H9 (cell line): ENCODE measurements around the gene DDX20. TPM values are rescaled to one million over a fixed set of nuclear protein-coding genes. Genes with fewer than 3 reads are reported as not detected.

ENCODE experiments used
- DNase-seq: peaks from one replicate; pipeline ENCODE4 v3.0.0-alpha.2; 2017
- H2AFZ ChIP-seq: one replicate; pipeline ENCODE4 v1.6.1; 2013; ENCODE audit warnings: mild to moderate bottlenecking, low read length, control low read depth, moderate library complexity
- H2AK5ac ChIP-seq: 2 replicates; pipeline ENCODE4 v1.6.1; 2013; ENCODE audit warnings: low read length, control low read depth, mixed read lengths; ENCODE audit not compliant: insufficient read length
- H2BK120ac ChIP-seq: one replicate; pipeline ENCODE4 v1.6.1; 2013; ENCODE audit warnings: low read depth, mild to moderate bottlenecking, low read length, control low read depth, inconsistent platforms; ENCODE audit not compliant: poor library complexity, severe bottlenecking
- H2BK12ac ChIP-seq: 2 replicates; pipeline ENCODE4 v1.6.1; 2013; ENCODE audit warnings: low read length, control low read depth, mixed read lengths, low read depth; ENCODE audit not compliant: insufficient read length
- H2BK15ac ChIP-seq: 2 replicates; pipeline ENCODE4 v1.6.1; 2013; ENCODE audit warnings: low read depth, low read length, control low read depth
- H2BK20ac ChIP-seq: one replicate; pipeline ENCODE4 v1.6.1; 2013; ENCODE audit warnings: low read depth, mild to moderate bottlenecking, low read length, control low read depth, inconsistent platforms; ENCODE audit not compliant: poor library complexity, severe bottlenecking
- H2BK5ac ChIP-seq: 2 replicates; pipeline ENCODE4 v1.6.1; 2013; ENCODE audit warnings: low read length, control low read depth, mixed read lengths; ENCODE audit not compliant: insufficient read length
- H3K14ac ChIP-seq: 2 replicates; pipeline ENCODE4 v1.6.1; 2013; ENCODE audit warnings: low read length, control low read depth; ENCODE audit not compliant: insufficient read depth
- H3K18ac ChIP-seq: 2 replicates; pipeline ENCODE4 v1.6.1; 2013; ENCODE audit warnings: low read depth, mild to moderate bottlenecking, mixed read lengths, low read length, control low read depth; ENCODE audit not compliant: insufficient read length
- H3K23ac ChIP-seq: 2 replicates; pipeline ENCODE4 v1.6.1; 2013; ENCODE audit warnings: low read length, control low read depth, mixed read lengths, low read depth; ENCODE audit not compliant: insufficient read length
- H3K23me2 ChIP-seq: 2 replicates; pipeline ENCODE4 v1.6.1; 2013; ENCODE audit warnings: low read depth, mild to moderate bottlenecking, mixed read lengths, low read length, control low read depth; ENCODE audit not compliant: insufficient read length, poor library complexity, severe bottlenecking
- H3K27ac ChIP-seq: 2 replicates; pipeline ENCODE4 v1.5.1; 2013; ENCODE audit warnings: low read length, control low read depth, mixed read lengths, low read depth; ENCODE audit not compliant: insufficient read length
- H3K27me3 ChIP-seq: 2 replicates; pipeline ENCODE4 v1.6.1; 2013; ENCODE audit warnings: low read length, control low read depth, inconsistent platforms; ENCODE audit not compliant: insufficient read depth
- H3K4ac ChIP-seq: 2 replicates; pipeline ENCODE4 v1.6.1; 2013; ENCODE audit warnings: low read depth, mild to moderate bottlenecking, control low read depth, inconsistent platforms, low read length, moderate library complexity
- H3K4me1 ChIP-seq: 2 replicates; pipeline ENCODE4 v1.6.1; 2013; ENCODE audit warnings: low read length, control low read depth, inconsistent platforms; ENCODE audit not compliant: insufficient read depth
- H3K4me2 ChIP-seq: 2 replicates; pipeline ENCODE4 v1.6.1; 2013; ENCODE audit warnings: low read length, control low read depth, mixed read lengths; ENCODE audit not compliant: insufficient read length, insufficient read depth
- H3K56ac ChIP-seq: 2 replicates; pipeline ENCODE4 v1.6.1; 2013; ENCODE audit warnings: low read depth, mild to moderate bottlenecking, mixed read lengths, low read length, control low read depth; ENCODE audit not compliant: insufficient read length
- H3K79me1 ChIP-seq: 2 replicates; pipeline ENCODE4 v1.6.1; 2013; ENCODE audit warnings: low read depth, mild to moderate bottlenecking, moderate library complexity, low read length, control low read depth, inconsistent platforms; ENCODE audit not compliant: insufficient read depth, poor library complexity, severe bottlenecking
- H3K79me2 ChIP-seq: 2 replicates; pipeline ENCODE4 v1.6.1; 2013; ENCODE audit warnings: low read length, control low read depth, inconsistent platforms; ENCODE audit not compliant: insufficient read depth
- H3K9ac ChIP-seq: 2 replicates; pipeline ENCODE4 v1.6.1; 2013; ENCODE audit warnings: low read length, control low read depth, mixed read lengths; ENCODE audit not compliant: insufficient read length; ENCODE audit errors: extremely low read depth
- H3K9me3 ChIP-seq: one replicate; pipeline ENCODE4 v1.6.1; 2013; ENCODE audit warnings: low read depth, low read length, inconsistent platforms; ENCODE audit not compliant: control insufficient read depth
- H3T11ph ChIP-seq: one replicate; pipeline ENCODE4 v1.6.1; 2013; ENCODE audit warnings: mild to moderate bottlenecking, low read length, control low read depth, inconsistent platforms
- H4K20me1 ChIP-seq: one replicate; pipeline ENCODE4 v1.6.1; 2013; ENCODE audit not compliant: control insufficient read depth, insufficient read length, insufficient read depth
- H4K5ac ChIP-seq: 2 replicates; pipeline ENCODE4 v1.6.1; 2013; ENCODE audit warnings: low read depth, mild to moderate bottlenecking, mixed read lengths, low read length, control low read depth; ENCODE audit not compliant: insufficient read length
- H4K8ac ChIP-seq: replicated peaks from 2 replicates; pipeline ENCODE4 v1.6.1; 2013; ENCODE audit warnings: low read length, control low read depth, mixed read lengths, low read depth; ENCODE audit not compliant: insufficient read length
- H4K91ac ChIP-seq: 2 replicates; pipeline ENCODE4 v1.6.1; 2013; ENCODE audit warnings: low read depth, mild to moderate bottlenecking, moderate library complexity, mixed read lengths, low read length, control low read depth; ENCODE audit not compliant: insufficient read length
- H3K27ac Mint-ChIP-seq, 3 experiments: 2 replicates in 2 of 3; 3 replicates in 1 of 3; pipeline ENCODE4 v1.8.0; 2020 to 2021; ENCODE audit warnings: mixed read lengths in 3 of 3, mild to moderate bottlenecking in 1 of 3, moderate library complexity in 1 of 3
- H3K27me3 Mint-ChIP-seq: 2 replicates; pipeline ENCODE4 v1.8.0; 2021; ENCODE audit warnings: low read depth, mild to moderate bottlenecking, moderate library complexity, mixed read lengths
- H3K36me3 Mint-ChIP-seq, 3 experiments: 2 replicates in 2 of 3; 3 replicates in 1 of 3; pipeline ENCODE4 v1.8.0; 2020 to 2021; ENCODE audit warnings: low read depth in 3 of 3, mixed read lengths in 3 of 3; ENCODE audit not compliant: insufficient read depth in 1 of 3
- H3K4me1 Mint-ChIP-seq, 2 experiments: 2 replicates each; pipeline ENCODE4 v1.8.0; 2020; ENCODE audit warnings: mixed read lengths in 2 of 2
- H3K4me3 Mint-ChIP-seq, 2 experiments: 2 replicates in 1 of 2; 3 replicates in 1 of 2; pipeline ENCODE4 v1.8.0; 2020 to 2021; ENCODE audit warnings: mild to moderate bottlenecking in 2 of 2, mixed read lengths in 2 of 2, moderate library complexity in 1 of 2
- H3K9me3 Mint-ChIP-seq, 2 experiments: 2 replicates in 1 of 2; 3 replicates in 1 of 2; pipeline ENCODE4 v1.8.0; 2020; ENCODE audit warnings: mild to moderate bottlenecking in 2 of 2, mixed read lengths in 2 of 2, moderate library complexity in 1 of 2
- CTCF ChIP-seq: fragments of 200-600 bp; sonication (generic); conservative IDR thresholded peaks from 3 replicates; pipeline ENCODE4 v1.8.0; 2021; ENCODE audit warnings: antibody characterized with exemption, mild to moderate bottlenecking
- WGBS: extraction: QIAGEN DNeasy Blood & Tissue Kit; methylation state at CpG from one replicate; pipeline ENCODE4 v1.1.7; 2013; ENCODE audit warnings: missing lambda C conversion rate, low lambda C conversion rate, mixed read lengths; ENCODE audit not compliant: insufficient read length; ENCODE audit errors: extremely low coverage; 5-methylcytosine and 5-hydroxymethylcytosine counted together
- total RNA-seq: library from RNA; stranded (reverse); gene quantifications from 2 replicates; pipeline ENCODE4 v1.2.1, GENCODE V29; 2021

The DDX20 gene
- total RNA-seq, 1 experiment from 2014 or later, result 38.3 TPM

DNA sequence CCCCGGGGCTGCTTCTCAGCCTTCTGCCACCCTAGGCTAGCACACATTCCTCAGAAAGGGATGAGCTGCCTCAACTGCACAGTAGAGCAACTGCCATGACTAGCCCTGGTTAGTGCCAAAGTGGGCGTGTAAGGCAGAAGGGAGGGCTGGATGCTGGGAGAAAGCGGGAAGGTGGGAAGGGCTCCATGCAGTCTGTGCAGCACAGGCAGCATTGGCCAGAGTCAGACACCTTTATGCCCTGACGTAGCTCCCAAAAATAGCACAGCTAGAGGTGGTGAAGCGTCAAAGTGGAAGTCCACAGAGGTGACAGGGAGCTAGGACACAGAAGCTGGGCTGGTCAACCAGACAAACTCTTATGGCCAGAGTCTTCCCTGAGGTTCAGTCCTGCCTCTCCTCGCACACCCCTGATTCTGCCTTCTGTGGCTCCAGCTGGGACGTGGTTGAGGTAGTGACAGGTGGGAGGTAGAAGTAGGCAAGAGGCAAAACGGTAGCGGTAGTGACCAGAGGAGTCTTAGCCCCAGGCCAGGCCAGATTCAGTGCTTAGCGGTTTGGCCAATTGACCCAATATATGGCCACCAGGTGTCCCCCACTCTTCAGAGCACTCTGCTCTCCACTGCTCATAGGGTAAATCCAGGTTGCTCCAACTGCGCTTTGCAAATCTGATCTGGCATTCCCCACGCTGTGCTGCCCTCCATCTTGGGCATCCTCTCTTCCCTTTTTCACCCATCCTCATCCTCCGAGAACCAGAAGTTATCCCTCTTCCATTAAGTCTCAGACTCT lies 45.6 kb downstream of the DDX20 start:
- TF ChIP-seq CTCF, result peak; percentile 43; the same call in 2 of the 3 replicates
- no peak overlapping the region for H2BK5ac ChIP-seq
- H3K14ac ChIP-seq, result no peak overlapping the region; the same call in 1 of the 2 replicates
- no peaks in the 10 kb centered on the region for H3K79me2 ChIP-seq
- H3K4ac ChIP-seq, result no peak overlapping the region
- H4K91ac ChIP-seq, result no peak overlapping the region
- no peak overlapping the region for H3K4me2 ChIP-seq
- H2BK12ac ChIP-seq, result no peak overlapping the region
- Mint-ChIP-seq H3K4me3 (no peak overlapping the region), H3K4me1 (peaks cover 0 to 3% of the 10 kb centered on the region in 2 experiments; a peak in 1 of 4 replicates), H3K27me3 (peaks cover 4% of the 10 kb centered on the region; the same call in 1 of the 2 replicates), H3K36me3 (0 out of 7 replicates have a peak, but pooled peaks cover 0 to 2% (median 0%) of the 10 kb centered on the region in 3 experiments), H3K27ac (no peak overlapping the region), H3K9me3 (peaks cover 3% of the 10 kb centered on the region in 2 experiments; a peak in 3 of 5 replicates)
- DNase-seq, result peak; percentile 39
- no peak overlapping the region for H3T11ph ChIP-seq
- H2AFZ ChIP-seq, result no peak overlapping the region
- H4K20me1 ChIP-seq, result no peaks in the 10 kb centered on the region
- H3K23me2 ChIP-seq, result no peaks in the 10 kb centered on the region
- H2BK20ac ChIP-seq, result no peak overlapping the region
- no peak overlapping the region for H3K9ac ChIP-seq
- H3K18ac ChIP-seq, result no peak overlapping the region
- H3K27ac ChIP-seq, result no peak overlapping the region
- H2AK5ac ChIP-seq, result no peak overlapping the region
- H4K5ac ChIP-seq, result no peak overlapping the region
- no peak overlapping the region for H4K8ac ChIP-seq
- no peak overlapping the region for H3K23ac ChIP-seq
- H3K9me3 ChIP-seq, result no peaks in the 10 kb centered on the region
- no peak overlapping the region for H3K56ac ChIP-seq
- H3K4me1 ChIP-seq, result no peaks in the 10 kb centered on the region
- H2BK15ac ChIP-seq, result no peak overlapping the region
- H2BK120ac ChIP-seq, result no peak overlapping the region
- H3K79me1 ChIP-seq, result no peaks in the 10 kb centered on the region
- H3K27me3 ChIP-seq, result no peaks in the 10 kb centered on the region
- no CpG with 5 or more reads among the region's 13 CpGs for WGBS
